Ishikawa (cell line): Measurements from ENCODE around the gene SLC6A16.

ENCODE experiments used
- CEBPB ChIP-seq: IDR thresholded peaks from 2 replicates; pipeline ENCODE4 v1.6.1; 2012
- CREB1 ChIP-seq: IDR thresholded peaks from 2 replicates; pipeline ENCODE4 v1.6.1; 2012; ENCODE audit warnings: low read depth
- EGR1 ChIP-seq: IDR thresholded peaks from 2 replicates; pipeline ENCODE4 v1.6.1; 2012
- EP300 ChIP-seq: IDR thresholded peaks from 2 replicates; pipeline ENCODE4 v1.6.1; 2012; ENCODE audit warnings: borderline replicate concordance
- FOXM1 ChIP-seq: IDR thresholded peaks from 2 replicates; pipeline ENCODE4 v1.6.1; 2012; ENCODE audit warnings: low read depth, borderline replicate concordance
- MAX ChIP-seq: IDR thresholded peaks from 2 replicates; pipeline ENCODE4 v1.6.1; 2012
- NFIC ChIP-seq: IDR thresholded peaks from 2 replicates; pipeline ENCODE4 v1.6.1; 2012
- RAD21 ChIP-seq: IDR thresholded peaks from 2 replicates; pipeline ENCODE4 v1.6.1; 2012; ENCODE audit warnings: low read depth
- REST ChIP-seq: IDR thresholded peaks from 2 replicates; pipeline ENCODE4 v1.6.1; 2012; ENCODE audit warnings: low read depth, mild to moderate bottlenecking
- TAF1 ChIP-seq: IDR thresholded peaks from 2 replicates; pipeline ENCODE4 v1.6.1; 2012; ENCODE audit warnings: low read depth, mild to moderate bottlenecking
- TCF12 ChIP-seq: IDR thresholded peaks from 2 replicates; pipeline ENCODE4 v1.6.1; 2012; ENCODE audit warnings: low read depth
- TEAD4 ChIP-seq: IDR thresholded peaks from 2 replicates; pipeline ENCODE4 v1.6.1; 2012
- USF1 ChIP-seq: IDR thresholded peaks from 2 replicates; pipeline ENCODE4 v1.6.1; 2012
- YY1 ChIP-seq: IDR thresholded peaks from 2 replicates; pipeline ENCODE4 v1.6.1; 2012; ENCODE audit warnings: low read depth
- ZBTB7A ChIP-seq: IDR thresholded peaks from 2 replicates; pipeline ENCODE4 v1.6.1; 2012; ENCODE audit warnings: low read depth

SLC6A16 gene

GRCh38 chr19:49357186-49357585, 32.2 kb upstream of the SLC6A16 start:
- TF ChIP-seq EP300: no peak
- TF ChIP-seq CREB1: no peak
- no peak for TF ChIP-seq EGR1
- TF ChIP-seq TAF1: no peak
- no peak for TF ChIP-seq FOXM1
- no peak for TF ChIP-seq ZBTB7A
- TF ChIP-seq CEBPB: no peak
- TF ChIP-seq TCF12: no peak

- TF ChIP-seq NFIC (no peak), TEAD4 (no peak), RAD21 (no peak), ZBTB7A (no peak), USF1 (no peak), YY1 (no peak), EGR1 (no peak), CREB1 (no peak), TCF12 (no peak)
These were observed 31.4 kb upstream of the SLC6A16 start for GRCh38 chr19:49356382-49356781.

GRCh38 chr19:49355909-49356353, 30.9 kb upstream of the SLC6A16 start:
- TF ChIP-seq NFIC (no peak), FOXM1 (no peak), TAF1 (no peak)

DNA sequence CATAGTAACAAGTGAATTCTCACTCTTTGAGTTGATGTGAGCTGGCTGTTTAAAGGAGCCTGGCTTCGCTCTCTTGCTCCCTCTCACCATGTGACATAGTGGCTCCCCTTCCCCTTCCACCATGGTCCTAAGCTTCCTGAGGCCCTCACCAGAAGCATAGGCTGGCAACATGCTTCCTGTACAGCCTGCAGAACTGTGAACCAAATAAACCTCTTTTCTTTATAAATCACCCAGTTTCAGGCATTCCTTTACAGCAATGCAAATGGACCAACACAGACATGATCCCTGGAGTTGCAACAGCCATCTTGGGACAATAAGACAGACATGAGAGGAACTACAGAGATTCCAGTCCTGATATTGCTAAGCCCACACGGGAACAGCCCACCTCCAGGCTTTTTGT, 24.6 kb upstream of the SLC6A16 start:
- no peak for TF ChIP-seq CREB1
- TF ChIP-seq TCF12: no peak
- TF ChIP-seq CEBPB: no peak
- no peak for TF ChIP-seq FOXM1
- TF ChIP-seq USF1: no peak
- TF ChIP-seq YY1: no peak
- TF ChIP-seq EP300: no peak
- no peak for TF ChIP-seq NFIC
- no peak for TF ChIP-seq REST
- TF ChIP-seq ZBTB7A: no peak
- TF ChIP-seq MAX: no peak
- TF ChIP-seq TAF1: no peak

- TF ChIP-seq CEBPB: no peak
- TF ChIP-seq REST: no peak
- TF ChIP-seq CREB1: no peak
- no peak for TF ChIP-seq TCF12
- TF ChIP-seq USF1: peak; percentile 87
These were observed 23.6 kb upstream of the SLC6A16 start for GRCh38 chr19:49348305-49349189.

- TF ChIP-seq TAF1: no peak
- TF ChIP-seq EGR1: no peak
- TF ChIP-seq YY1: 0 out of 2 replicates have a peak, but pooled peaks have one; percentile 33
- TF ChIP-seq USF1: peak; percentile 92
- no peak for TF ChIP-seq NFIC
These were observed 22.8 kb upstream of the SLC6A16 start for GRCh38 chr19:49347835-49348234.
